Activated CD8-positive, alpha-beta memory T cell treated with anti-CD3 and anti-CD28 coated beads for 24 hours (primary cell): ENCODE measurements around the gene CES4A.
"Not testable (repeated sequence)": the region's sequence is repeated elsewhere in the genome, so short reads cannot be mapped to it uniquely, and the experiment has no call there.

Experiments
- DNase-seq: peaks from one replicate; pipeline ENCODE4 v3.0.0-alpha.2; 2020

Gene CES4A

DNA sequence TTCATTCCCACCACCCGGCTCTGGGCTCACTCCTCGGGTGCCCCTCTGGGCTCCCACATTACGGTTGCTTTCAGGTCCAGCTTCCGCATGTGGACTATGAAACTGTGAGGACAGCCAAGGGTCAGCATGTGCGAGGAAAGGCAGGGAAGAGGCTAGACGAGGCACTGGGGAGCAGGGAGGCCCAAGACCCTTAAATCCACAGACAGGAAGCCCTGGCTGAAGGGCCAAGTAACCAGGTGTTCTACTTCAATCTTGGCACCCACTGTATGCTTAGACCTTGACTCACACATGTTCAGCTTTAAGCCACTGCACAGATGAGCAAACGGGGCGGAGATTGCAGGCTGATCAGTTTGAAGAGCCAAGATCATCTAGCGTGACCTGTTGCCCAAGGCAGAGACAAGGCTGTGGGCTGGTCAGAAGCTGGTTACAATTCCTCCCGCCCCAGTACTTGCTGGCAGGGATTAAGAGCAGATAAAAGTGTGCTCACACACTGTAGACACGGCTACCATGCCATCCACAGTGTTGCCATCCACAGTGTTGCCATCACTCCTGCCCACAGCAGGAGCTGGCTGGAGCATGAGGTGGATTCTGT, at the start of gene CES4A:
TSS of gene CES4A (plus strand) at position 393 of the 592 bp plus-strand sequence. CDS start at position 577, 184 bp downstream.
- no peak for DNase-seq

GRCh38 chr16:66939366-66939765, 49.0 kb upstream of the CES4A start:
- DNase-seq = no peak

DNA sequence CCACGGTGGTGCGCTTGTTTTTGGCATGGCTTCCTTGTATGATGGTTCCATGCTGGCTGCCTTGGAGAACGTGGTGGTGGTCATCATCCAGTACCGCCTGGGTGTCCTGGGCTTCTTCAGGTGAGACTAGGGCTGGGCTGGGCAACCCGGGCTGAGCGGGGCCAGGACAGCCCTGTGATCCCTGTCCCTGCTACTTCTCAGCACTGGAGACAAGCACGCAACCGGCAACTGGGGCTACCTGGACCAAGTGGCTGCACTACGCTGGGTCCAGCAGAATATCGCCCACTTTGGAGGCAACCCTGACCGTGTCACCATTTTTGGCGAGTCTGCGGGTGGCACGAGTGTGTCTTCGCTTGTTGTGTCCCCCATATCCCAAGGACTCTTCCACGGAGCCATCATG, 48.2 kb upstream of the CES4A start:
- no peak for DNase-seq

DNA sequence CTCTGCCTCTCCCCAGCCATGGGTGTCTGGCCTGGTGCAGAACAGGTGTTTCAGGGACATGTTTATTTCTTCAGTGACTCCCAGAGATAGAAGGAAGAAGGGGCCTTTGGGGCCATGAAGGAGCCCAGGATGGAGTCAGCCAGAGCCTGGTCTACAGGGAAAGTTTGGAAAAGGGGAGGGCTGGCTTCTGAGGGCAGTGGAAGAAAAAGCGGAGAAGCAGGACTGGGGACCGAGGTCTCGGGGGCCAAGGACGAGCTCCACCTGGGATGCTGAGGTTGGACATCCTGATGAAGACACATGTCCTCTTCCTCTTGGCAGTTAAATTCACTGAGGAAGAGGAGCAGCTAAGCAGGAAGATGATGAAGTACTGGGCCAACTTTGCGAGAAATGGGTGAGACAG, 45.4 kb upstream of the CES4A start:
- no peak for DNase-seq

- no peak for DNase-seq
Measured at GRCh38 chr16:66943426-66944053, 44.8 kb upstream of the CES4A start.

- DNase-seq = no peak
Measured at GRCh38 chr16:66944054-66944441, 44.3 kb upstream of the CES4A start.

DNA sequence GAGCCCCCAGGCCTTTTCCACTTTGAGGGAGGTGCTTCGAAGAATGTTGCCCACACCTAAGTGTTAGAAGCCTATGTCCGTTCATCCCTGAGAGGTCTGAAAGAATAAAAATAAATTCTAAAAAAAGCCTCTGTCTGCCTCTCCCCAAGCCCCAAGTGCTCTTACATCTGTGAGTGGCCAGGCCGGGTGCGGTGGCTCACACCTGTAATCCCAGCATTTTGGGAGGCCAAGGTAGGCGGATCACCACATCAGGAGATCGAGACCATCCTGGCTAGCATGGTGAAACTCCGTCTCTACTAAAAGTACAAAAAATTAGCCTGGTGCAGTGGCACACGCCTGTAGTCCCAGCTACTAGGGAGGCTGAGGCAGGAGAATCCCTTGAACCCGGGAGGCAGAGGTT, 43.4 kb upstream of the CES4A start:
- DNase-seq = not testable (repeated sequence)

- no peak for DNase-seq
Measured at GRCh38 chr16:66945939-66946338, 42.5 kb upstream of the CES4A start.

- no peak for DNase-seq
Measured at GRCh38 chr16:66946541-66946940, 41.8 kb upstream of the CES4A start.

- no peak for DNase-seq
Measured at GRCh38 chr16:66946974-66947301, 41.5 kb upstream of the CES4A start.

GRCh38 chr16:66947302-66948065, 40.9 kb upstream of the CES4A start:
- peak; percentile 94 for DNase-seq

- DNase-seq = peak; percentile 71
Measured at GRCh38 chr16:66948134-66948836, 40.1 kb upstream of the CES4A start.

- DNase-seq = no peak
Measured at GRCh38 chr16:66948837-66949225, 39.6 kb upstream of the CES4A start.

GRCh38 chr16:66949472-66949871, 38.9 kb upstream of the CES4A start:
- no peak for DNase-seq

DNA sequence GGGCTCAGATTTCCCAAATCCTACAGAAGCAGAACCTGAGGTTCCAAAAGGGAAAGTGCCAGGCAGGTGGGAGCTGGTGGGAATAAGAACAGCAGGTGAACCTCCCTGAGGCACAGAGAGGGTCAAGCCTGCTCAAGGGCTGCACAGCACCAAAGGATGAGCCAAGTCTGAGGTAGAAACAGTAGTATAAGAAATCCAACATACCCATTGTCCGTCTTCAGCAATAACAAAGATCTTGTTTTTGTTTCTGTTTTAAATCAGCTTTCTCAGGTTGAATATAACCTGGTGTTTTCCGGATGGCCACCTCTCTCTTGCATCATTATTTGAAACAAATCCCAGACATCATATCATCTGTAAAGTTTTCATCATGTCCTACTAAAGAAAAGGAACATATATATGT, 38.0 kb upstream of the CES4A start:
- DNase-seq = no peak

- DNase-seq = no peak
Measured at GRCh38 chr16:66950971-66951790, 37.2 kb upstream of the CES4A start.

DNA sequence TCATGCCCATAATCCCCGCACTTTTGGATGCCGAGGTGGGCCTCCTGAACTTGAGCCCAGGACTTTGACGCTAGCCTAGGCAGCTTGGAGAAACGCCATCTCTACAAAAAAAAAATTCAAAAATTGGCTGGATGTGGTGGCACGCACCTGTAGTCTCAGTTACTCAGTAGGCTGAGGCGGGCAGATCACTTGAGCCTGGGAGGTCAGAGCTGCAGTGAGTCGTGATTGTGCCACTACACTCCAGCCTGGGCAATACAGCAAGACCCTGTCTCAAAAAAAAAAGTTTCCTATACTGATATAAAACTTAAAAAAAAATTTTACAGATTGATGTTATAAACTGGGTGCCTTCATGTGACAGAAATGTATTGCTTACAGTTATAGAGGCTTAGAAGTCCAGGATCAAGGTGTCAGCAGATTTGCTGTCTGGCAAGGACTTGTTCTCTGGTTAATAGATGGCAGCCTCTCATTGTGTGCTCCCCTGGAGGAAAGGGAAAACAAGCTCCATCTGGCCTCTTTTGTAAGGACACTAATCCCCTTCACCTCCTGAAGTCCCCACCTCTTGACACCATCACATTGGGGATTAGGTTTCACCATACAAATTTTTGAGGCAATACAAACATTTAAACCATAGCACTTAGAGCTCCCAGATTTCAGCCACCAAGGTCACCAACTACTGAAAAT, 35.8 kb upstream of the CES4A start:
- no peak for DNase-seq

DNA sequence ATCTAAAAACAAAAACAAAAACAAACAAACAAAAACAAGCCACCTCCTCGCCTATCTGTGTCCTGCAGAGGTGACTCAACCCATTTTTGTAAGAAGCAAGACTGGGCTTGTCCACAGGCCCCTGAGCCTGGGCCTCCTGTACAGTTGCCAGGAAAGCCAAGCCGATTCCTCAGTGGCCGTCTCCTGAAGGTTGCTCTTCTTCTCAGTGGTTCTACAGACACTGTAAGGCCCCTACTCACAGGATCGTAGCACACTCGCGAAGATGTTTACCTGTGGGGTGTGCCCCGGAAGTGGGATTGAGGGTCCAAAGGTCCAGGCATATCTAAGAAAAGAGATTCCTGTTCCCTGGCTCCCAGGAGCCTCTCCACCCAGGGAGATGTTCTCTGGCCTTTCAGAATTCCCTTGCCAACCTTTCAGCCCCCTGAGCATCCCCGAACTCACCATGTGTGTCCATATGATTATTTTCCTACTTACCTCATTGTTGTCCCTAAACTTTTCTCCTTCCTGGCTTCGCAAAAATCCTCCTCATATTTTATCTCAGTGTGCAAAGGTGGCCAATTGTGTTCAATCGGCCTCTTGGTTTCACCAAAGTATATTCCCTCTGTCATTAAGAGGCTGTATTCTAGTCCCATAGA, 34.8 kb upstream of the CES4A start:
- DNase-seq = no peak

- DNase-seq = peak; percentile 89
Measured at GRCh38 chr16:66954097-66954659, 34.2 kb upstream of the CES4A start.

DNA sequence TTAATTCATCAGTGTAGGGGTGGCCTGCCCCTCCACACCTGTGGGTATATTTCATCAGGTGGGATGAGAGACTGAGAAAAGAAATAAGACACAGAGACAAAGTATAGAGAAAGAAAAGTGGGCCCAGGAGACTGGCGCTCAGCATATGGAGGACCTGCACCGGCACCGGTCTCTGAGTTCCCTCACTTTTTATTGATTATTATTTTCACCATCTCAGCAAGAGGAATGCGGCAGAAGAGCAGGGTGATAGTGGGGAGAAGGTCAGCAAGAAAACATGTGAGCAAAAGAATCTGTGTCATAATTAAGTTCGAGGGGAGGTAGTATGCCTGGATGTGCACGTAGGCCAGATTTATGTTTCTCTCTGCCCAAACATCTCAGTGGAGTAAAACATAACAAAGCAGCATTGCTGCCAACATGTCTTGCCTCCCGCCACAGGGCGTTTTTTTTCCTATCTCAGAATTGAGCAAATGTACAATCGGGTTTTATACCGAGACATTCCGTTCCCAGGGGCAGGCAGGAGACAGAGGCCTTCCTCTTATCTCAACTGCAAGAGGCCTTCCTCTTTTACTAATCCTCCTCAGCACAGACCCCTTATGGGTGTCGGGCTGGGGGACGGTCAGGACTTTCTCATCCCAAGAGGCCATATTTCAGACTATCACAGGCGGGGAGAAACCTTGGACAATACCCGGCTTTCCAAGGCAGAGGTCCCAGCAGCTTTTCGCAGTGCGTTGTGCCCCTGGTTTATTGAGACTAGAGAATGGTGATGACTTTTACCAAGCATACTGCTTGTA, 32.8 kb upstream of the CES4A start:
- DNase-seq = not testable (repeated sequence)

DNA sequence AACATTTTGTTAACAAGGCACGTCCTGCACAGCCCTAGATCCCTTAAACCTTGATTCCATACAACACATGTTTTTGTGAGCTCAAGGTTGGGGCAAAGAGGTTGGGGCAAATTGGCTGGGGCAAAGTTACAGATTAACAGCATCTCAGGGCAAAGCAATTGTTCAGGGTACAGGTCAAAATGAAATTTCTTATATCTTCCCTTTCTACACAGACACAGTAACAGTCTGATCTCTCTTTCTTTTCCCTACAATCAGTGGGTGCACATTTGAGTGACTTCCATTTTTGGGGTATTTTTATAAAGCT, 32.3 kb upstream of the CES4A start:
- DNase-seq = not testable (repeated sequence)
